HG02642 (cell line): Measurements from ENCODE around the gene SPINK7.

Source experiments
- ATAC-seq: cut with Tn5 transposase; IDR thresholded peaks from one replicate; pipeline ENCODE4 v1.9.1; 2021; ENCODE audit warnings: mild to moderate bottlenecking; ENCODE audit not compliant: unreplicated experiment, poor library complexity

Gene SPINK7

DNA sequence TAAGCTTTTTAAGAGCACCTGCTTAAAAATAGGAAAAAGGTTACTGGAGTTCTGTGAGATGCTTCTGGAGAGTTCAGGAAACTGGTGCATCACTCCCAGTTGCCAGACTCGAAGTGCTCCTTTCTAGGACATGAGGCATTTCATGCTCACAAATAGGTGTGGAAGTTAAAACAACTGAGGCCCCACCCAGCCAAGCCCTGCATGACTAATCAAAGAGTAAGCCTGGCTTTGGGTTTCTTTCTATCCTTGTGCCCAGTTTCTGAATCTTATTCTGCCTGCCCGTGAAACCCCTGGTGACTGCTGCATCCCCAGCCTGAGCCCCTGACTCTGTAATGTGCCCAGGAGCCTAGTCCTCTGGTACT lies 30.8 kb downstream of the SPINK7 start:
- no peak for ATAC-seq

DNA sequence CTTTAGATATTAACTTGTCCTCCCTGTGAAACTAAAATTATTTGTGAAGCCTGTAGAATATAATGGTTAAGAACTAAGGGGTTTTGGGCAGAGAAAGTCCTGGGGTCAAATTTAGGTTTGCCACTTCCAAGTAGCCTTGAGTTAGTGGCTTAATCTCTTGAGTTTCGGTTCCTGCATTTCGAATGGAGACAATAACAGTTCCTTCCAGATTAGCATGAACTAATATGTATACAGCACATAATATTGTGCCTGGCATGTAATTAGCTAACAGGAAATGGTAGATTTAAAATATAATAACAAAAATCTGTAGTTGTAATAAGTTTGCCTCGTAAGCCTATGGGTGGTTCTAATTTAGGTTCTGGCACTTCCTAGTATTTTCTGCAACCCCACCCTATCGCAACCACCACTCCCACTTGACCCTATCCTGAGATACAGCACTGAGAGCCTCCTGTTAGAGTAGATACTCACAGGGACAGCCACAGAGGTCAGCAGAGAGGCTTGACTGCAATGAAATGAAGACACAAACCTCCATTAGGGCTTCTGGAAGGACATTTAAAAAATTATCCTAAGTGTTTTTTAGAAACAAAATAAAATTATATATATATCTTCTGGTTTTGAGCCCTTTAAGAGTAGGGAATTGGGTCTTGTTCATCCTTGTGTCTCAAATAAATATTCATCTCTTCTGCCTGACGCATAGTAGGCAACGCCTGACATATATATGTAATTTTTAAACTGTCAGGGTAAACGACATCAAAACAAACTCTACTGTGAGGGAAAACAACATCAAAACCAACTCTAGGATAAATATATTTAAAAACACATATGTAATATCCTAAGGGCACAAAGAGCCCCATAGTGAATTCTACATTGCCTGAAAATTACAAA lies 31.6 kb downstream of the SPINK7 start:
- no peak for ATAC-seq

DNA sequence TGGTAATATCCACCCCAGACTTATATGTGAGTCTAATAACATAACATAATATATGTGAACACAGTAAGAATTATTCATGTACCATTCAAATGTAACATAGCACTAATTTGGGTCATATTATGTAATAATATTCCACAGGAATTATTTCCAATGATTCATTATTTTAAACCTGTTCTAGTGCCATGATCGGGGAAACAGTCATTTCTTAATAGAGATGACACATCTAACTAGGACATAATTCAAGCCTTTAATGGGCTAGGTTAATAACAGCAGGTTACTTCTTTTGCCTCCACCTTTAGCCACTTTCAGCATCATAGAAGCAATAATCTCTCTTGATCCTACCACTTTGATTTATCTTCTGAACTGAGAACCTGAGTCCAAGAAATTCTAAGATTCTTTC lies 35.5 kb downstream of the SPINK7 start:
- ATAC-seq: no peak

DNA sequence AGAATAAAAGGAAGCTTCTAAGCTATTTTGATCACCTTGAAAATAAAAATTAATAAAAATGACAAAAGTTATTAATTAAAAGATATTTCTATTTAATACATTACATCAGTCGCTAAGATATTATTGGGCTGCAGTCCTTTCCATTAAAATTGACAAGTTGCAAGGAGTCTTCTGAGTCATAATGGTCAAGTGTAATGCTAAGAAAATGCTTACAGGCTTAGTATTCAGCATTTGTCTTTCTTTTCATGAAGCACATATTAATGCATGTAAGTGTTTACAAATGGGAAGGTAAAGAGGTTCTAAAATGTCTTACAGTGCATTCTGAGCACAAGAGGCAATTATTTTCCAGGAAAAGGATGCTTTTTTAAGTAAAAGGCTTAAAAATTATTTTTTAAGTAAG lies 40.5 kb downstream of the SPINK7 start:
- no peak for ATAC-seq

DNA sequence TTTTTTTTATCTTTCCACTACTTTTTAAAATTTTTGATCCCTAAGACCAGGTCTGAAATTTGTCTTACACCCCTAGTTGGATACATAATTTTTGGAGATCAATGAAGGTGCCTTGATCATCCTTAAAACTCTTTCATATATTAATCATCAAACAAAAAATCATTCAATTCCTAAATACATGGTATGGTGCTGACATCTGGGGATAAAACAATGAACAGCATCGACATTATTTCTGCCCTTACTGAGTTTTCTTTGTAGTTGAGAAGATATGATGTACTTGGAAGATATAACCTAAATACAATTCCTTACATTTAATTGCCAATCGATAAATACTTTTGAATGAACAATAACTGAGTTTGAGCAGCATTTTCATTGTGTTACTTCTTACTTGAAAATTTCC lies 41.4 kb downstream of the SPINK7 start:
- ATAC-seq: no peak

DNA sequence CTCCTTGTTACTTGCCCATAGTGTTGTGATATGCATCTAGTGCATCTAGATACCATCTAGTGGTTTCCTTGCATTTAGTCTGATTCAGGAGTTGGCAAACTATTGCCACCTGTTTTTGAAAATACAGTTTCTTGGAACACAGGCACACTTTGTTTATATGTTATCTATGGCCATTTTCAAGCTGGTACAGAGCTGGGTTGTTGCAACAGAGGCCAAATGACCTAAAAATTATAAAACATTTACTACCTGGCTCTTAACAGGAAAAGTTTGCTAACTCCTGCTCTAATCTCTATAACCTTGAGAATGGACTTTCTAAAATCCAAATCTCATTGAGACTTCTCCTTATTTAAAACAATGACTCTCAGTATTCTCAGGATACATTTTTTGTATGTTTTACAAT lies 52.1 kb downstream of the SPINK7 start:
- no peak for ATAC-seq
